ENCODE results near the gene SF3B1. TPM values are rescaled to one million over a fixed set of nuclear protein-coding genes. Genes with fewer than 3 reads are reported as not detected.

SF3B1 gene
- total RNA-seq, 1 experiment from 2014 or later = 249 TPM

GRCh38 chr2:197472166-197472565 is 37.3 kb upstream of the SF3B1 start:
- CTCF ChIA-PET = no interaction called here
- no peaks in the 10 kb centered on the region for H3K9me3 Mint-ChIP-seq (ENCODE audit: low read depth, unreplicated experiment)

GRCh38 chr2:197464175-197464574 is 29.3 kb upstream of the SF3B1 start:
- CTCF ChIA-PET = interaction anchor here (0.6 kb wide), 2 partner anchors 344 to 1029 kb away, joined by 3 to 4 read pairs; no protein-coding TSS in a partner anchor
- BruUV-seq (replicated peaks) = no TSS peak
- intact Hi-C loops (cut with micrococcal nuclease; ENCODE audit: unreplicated experiment) = no loop called here
- H3K36me3 Mint-ChIP-seq (ENCODE audit: insufficient read depth, unreplicated experiment) = peaks cover 48% of the 10 kb centered on the region
- H3K27ac Mint-ChIP-seq (ENCODE audit: unreplicated experiment) = no peak overlapping the region
- no peaks in the 10 kb centered on the region for H3K27me3 Mint-ChIP-seq (ENCODE audit: unreplicated experiment)
- no peak overlapping the region for H3K4me3 Mint-ChIP-seq (ENCODE audit: low read depth, unreplicated experiment)
- DNase-seq = no peak
- H3K9me3 Mint-ChIP-seq (ENCODE audit: low read depth, unreplicated experiment) = no peaks in the 10 kb centered on the region
- TF ChIP-seq CTCF (IDR thresholded peaks at IDR 0.05; ENCODE audit: unreplicated experiment) = no peak
- peaks cover 25% of the 10 kb centered on the region for H3K4me1 Mint-ChIP-seq (ENCODE audit: low read depth, unreplicated experiment)

More at GRCh38 chr2:197472166-197472565, 37.3 kb upstream of the SF3B1 start:
- no peak for TF ChIP-seq CTCF (IDR thresholded peaks at IDR 0.05; ENCODE audit: unreplicated experiment)
- no peak for DNase-seq
- intact Hi-C loops (cut with micrococcal nuclease; ENCODE audit: unreplicated experiment) = no loop called here
- Mint-ChIP-seq H3K4me3 (ENCODE audit: low read depth, unreplicated experiment) (no peak overlapping the region), H3K27me3 (ENCODE audit: unreplicated experiment) (no peaks in the 10 kb centered on the region), H3K36me3 (ENCODE audit: insufficient read depth, unreplicated experiment) (peaks cover 28% of the 10 kb centered on the region), H3K4me1 (ENCODE audit: low read depth, unreplicated experiment) (no peaks in the 10 kb centered on the region), H3K27ac (ENCODE audit: unreplicated experiment) (no peak overlapping the region)
- BruUV-seq (replicated peaks) = no TSS peak

GRCh38 chr2:197461057-197461456 is 26.2 kb upstream of the SF3B1 start:
- CTCF ChIA-PET = no interaction called here
- H3K4me3 Mint-ChIP-seq (ENCODE audit: low read depth, unreplicated experiment) = peak overlapping the region; percentile 56

GRCh38 chr2:197460649-197461048 is 25.8 kb upstream of the SF3B1 start:
- H3K4me3 Mint-ChIP-seq (ENCODE audit: low read depth, unreplicated experiment) = peak overlapping the region; percentile 56
- H3K9me3 Mint-ChIP-seq (ENCODE audit: low read depth, unreplicated experiment) = no peaks in the 10 kb centered on the region
- H3K4me1 Mint-ChIP-seq (ENCODE audit: low read depth, unreplicated experiment) = peaks cover 35% of the 10 kb centered on the region
- no peaks in the 10 kb centered on the region for H3K27me3 Mint-ChIP-seq (ENCODE audit: unreplicated experiment)
- CTCF ChIA-PET = no interaction called here
- intact Hi-C loops (cut with micrococcal nuclease; ENCODE audit: unreplicated experiment) = no loop called here
- no TSS peak for BruUV-seq (replicated peaks)
- H3K27ac Mint-ChIP-seq (ENCODE audit: unreplicated experiment) = peak overlapping the region; percentile 84
- no peak for TF ChIP-seq CTCF (IDR thresholded peaks at IDR 0.05; ENCODE audit: unreplicated experiment)
- H3K36me3 Mint-ChIP-seq (ENCODE audit: insufficient read depth, unreplicated experiment) = peaks cover 29% of the 10 kb centered on the region
- no peak for DNase-seq

More at GRCh38 chr2:197461057-197461456, 26.2 kb upstream of the SF3B1 start:
- TF ChIP-seq CTCF (IDR thresholded peaks at IDR 0.05; ENCODE audit: unreplicated experiment) = no peak
- Mint-ChIP-seq H3K27ac (ENCODE audit: unreplicated experiment) (peak overlapping the region; percentile 84), H3K36me3 (ENCODE audit: insufficient read depth, unreplicated experiment) (peaks cover 31% of the 10 kb centered on the region), H3K27me3 (ENCODE audit: unreplicated experiment) (no peaks in the 10 kb centered on the region), H3K4me1 (ENCODE audit: low read depth, unreplicated experiment) (peaks cover 35% of the 10 kb centered on the region), H3K9me3 (ENCODE audit: low read depth, unreplicated experiment) (no peaks in the 10 kb centered on the region)
- BruUV-seq (replicated peaks) = no TSS peak
- intact Hi-C loops (cut with micrococcal nuclease; ENCODE audit: unreplicated experiment) = no loop called here
- no peak for DNase-seq
